ENCODE results near the gene DTNA. TPM values are rescaled to one million over a fixed set of nuclear protein-coding genes. Genes with fewer than 3 reads are reported as not detected.

The DTNA gene
- total RNA-seq, 4 donors from 2014 or later = 22.7 to 60.5 (median 43.7) TPM

- TF ChIP-seq, protein P1, sequence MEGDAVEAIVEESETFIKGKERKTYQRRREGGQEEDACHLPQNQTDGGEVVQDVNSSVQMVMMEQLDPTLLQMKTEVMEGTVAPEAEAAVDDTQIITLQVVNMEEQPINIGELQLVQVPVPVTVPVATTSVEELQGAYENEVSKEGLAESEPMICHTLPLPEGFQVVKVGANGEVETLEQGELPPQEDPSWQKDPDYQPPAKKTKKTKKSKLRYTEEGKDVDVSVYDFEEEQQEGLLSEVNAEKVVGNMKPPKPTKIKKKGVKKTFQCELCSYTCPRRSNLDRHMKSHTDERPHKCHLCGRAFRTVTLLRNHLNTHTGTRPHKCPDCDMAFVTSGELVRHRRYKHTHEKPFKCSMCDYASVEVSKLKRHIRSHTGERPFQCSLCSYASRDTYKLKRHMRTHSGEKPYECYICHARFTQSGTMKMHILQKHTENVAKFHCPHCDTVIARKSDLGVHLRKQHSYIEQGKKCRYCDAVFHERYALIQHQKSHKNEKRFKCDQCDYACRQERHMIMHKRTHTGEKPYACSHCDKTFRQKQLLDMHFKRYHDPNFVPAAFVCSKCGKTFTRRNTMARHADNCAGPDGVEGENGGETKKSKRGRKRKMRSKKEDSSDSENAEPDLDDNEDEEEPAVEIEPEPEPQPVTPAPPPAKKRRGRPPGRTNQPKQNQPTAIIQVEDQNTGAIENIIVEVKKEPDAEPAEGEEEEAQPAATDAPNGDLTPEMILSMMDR (IDR thresholded peaks at IDR 0.05) = no peak
- ATAC-seq (ENCODE audit: low FRiP score) (no peak), DNase-seq (ENCODE audit: low spot score) (no peak)
Measured at GRCh38 chr18:34779112-34779511, 69.0 kb downstream of the DTNA start.

DNA sequence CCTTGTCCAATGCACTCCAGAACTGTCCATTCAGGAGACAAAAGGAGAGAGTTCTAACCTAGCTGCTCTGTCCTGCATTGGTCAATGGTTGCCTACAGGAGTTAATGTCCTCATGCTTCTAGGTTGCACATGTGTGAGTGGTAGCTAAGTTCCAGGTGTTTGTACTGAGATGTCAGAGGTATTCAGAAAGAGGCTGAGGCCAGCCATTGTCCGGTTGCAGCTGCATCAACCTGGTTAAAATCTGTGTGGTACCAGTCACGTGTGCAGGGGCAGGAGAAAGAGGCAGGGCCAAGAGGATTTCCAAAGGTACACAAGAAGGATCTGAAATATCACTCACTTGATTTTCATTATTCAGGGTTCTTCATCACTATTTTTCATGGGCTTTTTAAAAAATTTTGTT lies 70.8 kb downstream of the DTNA start:
- DNase-seq (ENCODE audit: low spot score) (no peak), ATAC-seq (ENCODE audit: low FRiP score) (no peak)
- TF ChIP-seq, protein P1 (IDR thresholded peaks at IDR 0.05) = no peak

DNA sequence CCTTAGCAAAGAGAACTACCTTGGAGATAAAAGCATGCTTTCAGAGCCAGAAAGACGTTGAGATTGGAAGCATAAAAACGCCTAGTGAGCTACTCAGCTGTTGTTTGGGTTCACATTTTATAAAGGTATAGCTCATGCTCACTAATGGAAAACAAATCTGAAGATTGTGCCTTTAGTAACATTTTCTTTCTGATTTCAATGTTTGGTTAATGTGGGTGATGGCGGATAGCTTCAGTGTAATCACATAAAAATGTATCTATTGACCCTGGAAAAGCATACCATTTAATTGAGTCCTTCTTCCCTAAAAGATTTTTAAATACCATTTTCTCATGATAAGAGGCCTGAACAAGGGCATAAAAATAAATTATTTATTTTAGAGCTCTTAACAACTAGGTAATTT lies 73.4 kb downstream of the DTNA start:
- ATAC-seq (ENCODE audit: low FRiP score) = no peak
- TF ChIP-seq, protein P1 (IDR thresholded peaks at IDR 0.05) = no peak

DNA sequence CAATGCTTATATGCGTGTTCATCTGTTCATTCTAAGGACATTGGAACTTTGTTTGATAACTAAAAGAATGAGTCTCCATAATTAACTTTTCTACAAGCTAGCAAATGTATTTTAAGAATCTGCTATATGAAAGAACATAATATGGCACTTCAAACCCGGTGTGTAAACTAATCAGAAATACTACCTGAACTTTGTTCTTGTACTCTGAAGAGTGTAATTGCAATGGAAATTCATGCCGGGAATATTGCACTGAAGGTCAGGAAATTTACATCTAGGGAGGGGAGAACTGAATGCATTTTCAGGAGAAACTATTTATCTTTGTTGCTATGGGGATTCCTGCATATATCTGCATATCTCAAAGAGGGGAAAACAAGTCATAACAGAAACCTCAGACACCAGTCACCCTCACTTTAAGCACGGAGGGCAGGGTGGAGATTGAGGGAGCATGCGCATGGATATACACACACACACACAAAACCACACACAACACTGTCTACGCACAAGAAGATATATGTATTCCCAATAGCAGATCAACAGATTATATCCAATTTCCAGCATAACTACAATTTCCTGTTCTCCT lies 76.2 kb downstream of the DTNA start:
- TF ChIP-seq, protein P1 (IDR thresholded peaks at IDR 0.05) = no peak
- ATAC-seq (ENCODE audit: low FRiP score) (no peak), DNase-seq (ENCODE audit: low spot score) (no peak)

More for the DNA sequence above, 73.4 kb downstream of the DTNA start:
- no peak for DNase-seq (ENCODE audit: low spot score)

GRCh38 chr18:34787931-34788532 lies 77.9 kb downstream of the DTNA start:
- ATAC-seq (ENCODE audit: low FRiP score) (no peak), DNase-seq (ENCODE audit: low spot score) (no peak)
- TF ChIP-seq, protein P1 (IDR thresholded peaks at IDR 0.05) = peak in 2 of 3 donors; percentile 33 to 50

DNA sequence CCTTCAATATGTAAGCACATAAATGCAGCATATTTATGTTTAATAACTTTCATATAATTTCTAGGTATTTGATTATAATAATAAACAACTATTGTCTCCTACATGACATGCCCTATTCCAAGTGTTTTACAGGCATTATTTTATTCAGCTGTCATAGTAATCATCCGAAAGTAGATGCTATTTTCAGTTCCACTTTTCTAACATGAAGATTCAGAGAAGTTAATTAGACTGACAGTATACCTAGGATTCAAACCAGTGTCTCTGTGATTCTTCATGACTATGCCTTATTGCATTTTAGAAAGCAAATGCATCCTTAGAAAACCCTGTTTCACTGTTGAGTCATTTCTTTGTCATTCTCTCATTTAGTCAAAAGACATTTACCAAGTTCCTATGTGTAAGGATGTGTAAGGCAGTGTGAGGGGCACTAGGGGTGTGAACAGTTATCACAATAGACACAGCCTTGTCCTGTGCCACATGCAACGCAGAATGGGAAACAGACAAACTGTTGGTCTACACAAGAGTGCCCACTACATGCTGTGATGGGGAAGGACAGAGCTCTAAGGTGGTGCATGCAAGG lies 79.8 kb downstream of the DTNA start:
- TF ChIP-seq, protein P1 (IDR thresholded peaks at IDR 0.05) = no peak
- ATAC-seq (ENCODE audit: low FRiP score) (no peak), DNase-seq (ENCODE audit: low spot score) (no peak)

- ATAC-seq (ENCODE audit: low FRiP score) = no peak
- TF ChIP-seq, protein P1 (IDR thresholded peaks at IDR 0.05) = no peak
Measured at GRCh38 chr18:34794348-34794747, 84.2 kb downstream of the DTNA start.

More at GRCh38 chr18:34794348-34794747, 84.2 kb downstream of the DTNA start:
- no peak for DNase-seq (ENCODE audit: low spot score)
